Measurements from ENCODE around the gene CD177.
"Not testable (repeated sequence)": the region's sequence is repeated elsewhere in the genome, so short reads cannot be mapped to it uniquely, and the experiment has no call there.

CD177 gene

GRCh38 chr19:43380771-43381386 is 27.4 kb downstream of the CD177 start:
- no peak for DNase-seq (ENCODE audit: low spot score)

- DNase-seq (ENCODE audit: low spot score): not testable (repeated sequence)
Measured at GRCh38 chr19:43382586-43383216, 29.2 kb downstream of the CD177 start.

GRCh38 chr19:43383254-43383653 is 29.8 kb downstream of the CD177 start:
- DNase-seq (ENCODE audit: low spot score): not testable (repeated sequence)

GRCh38 chr19:43383759-43384158 is 30.3 kb downstream of the CD177 start:
- DNase-seq (ENCODE audit: low spot score): not testable (repeated sequence)

- not testable (repeated sequence) for DNase-seq (ENCODE audit: low spot score)
Measured at GRCh38 chr19:43390903-43391551, 37.5 kb downstream of the CD177 start.

- not testable (repeated sequence) for DNase-seq (ENCODE audit: low spot score)
Measured at GRCh38 chr19:43391552-43391935, 38.1 kb downstream of the CD177 start.

- not testable (repeated sequence) for DNase-seq (ENCODE audit: low spot score)
Measured at GRCh38 chr19:43393501-43393900, 40.0 kb downstream of the CD177 start.

GRCh38 chr19:43395561-43395960 is 42.1 kb downstream of the CD177 start:
- DNase-seq (ENCODE audit: low spot score): no peak

GRCh38 chr19:43406297-43406696 is 52.8 kb downstream of the CD177 start:
- no peak for DNase-seq (ENCODE audit: low spot score)

GRCh38 chr19:43407416-43408005 is 54.0 kb downstream of the CD177 start:
- DNase-seq (ENCODE audit: low spot score): no peak

GRCh38 chr19:43408043-43408442 is 54.6 kb downstream of the CD177 start:
- DNase-seq (ENCODE audit: low spot score): no peak

- no peak for DNase-seq (ENCODE audit: low spot score)
Measured at GRCh38 chr19:43409415-43409814, 55.9 kb downstream of the CD177 start.

GRCh38 chr19:43412441-43412840 is 59.0 kb downstream of the CD177 start:
- DNase-seq (ENCODE audit: low spot score): no peak

Data from RKO (cell line).